CD4-positive, alpha-beta T cell treated with Interleukin-21 for 1 hour (primary cell): ENCODE data around the gene MYO1D.
"Not testable (repeated sequence)": the region's sequence is repeated elsewhere in the genome, so short reads cannot be mapped to it uniquely, and the experiment has no call there.

Experiments
- DNase-seq: peaks from one replicate; pipeline ENCODE4 v3.0.0-alpha.2; 2020

Gene MYO1D

DNA sequence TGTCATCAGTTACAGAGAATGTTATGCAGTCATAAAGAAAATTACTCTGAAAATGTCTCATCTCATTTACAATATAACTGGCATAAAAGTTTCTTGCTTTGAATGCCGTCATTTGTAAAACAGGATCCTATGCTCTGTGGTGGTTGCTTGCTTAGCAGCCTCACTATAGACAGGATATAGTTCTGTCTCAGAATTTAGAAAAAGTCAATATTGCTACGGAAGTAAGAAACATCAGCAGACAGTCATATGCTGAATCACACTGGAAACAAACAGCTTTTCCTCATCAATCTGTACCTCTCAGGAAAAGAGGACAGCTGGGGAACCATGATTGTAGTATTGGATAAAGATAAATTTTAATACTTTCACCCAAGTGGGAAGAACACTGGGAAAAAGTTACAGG is 105.5 kb downstream of the MYO1D start:
- DNase-seq, result no peak

DNA sequence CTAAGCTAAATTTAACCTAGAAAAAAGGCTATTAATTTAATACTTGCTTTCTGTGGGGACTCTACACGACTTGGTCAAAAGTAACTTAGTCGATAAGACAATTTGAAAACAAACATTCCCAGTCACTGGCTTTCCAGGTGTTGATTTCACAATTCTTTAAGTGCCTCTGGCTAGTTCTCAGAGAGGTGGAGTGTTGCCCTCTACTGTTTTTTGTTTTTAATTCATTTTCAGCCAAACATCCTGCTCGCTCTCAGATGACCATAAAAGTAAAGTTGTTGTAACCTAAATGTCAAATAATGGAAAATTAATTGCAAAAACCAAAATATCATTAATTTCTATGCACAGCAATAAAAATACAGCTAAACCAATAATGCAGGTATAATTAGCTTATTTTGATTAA is 107.1 kb downstream of the MYO1D start:
- DNase-seq, result no peak

DNA sequence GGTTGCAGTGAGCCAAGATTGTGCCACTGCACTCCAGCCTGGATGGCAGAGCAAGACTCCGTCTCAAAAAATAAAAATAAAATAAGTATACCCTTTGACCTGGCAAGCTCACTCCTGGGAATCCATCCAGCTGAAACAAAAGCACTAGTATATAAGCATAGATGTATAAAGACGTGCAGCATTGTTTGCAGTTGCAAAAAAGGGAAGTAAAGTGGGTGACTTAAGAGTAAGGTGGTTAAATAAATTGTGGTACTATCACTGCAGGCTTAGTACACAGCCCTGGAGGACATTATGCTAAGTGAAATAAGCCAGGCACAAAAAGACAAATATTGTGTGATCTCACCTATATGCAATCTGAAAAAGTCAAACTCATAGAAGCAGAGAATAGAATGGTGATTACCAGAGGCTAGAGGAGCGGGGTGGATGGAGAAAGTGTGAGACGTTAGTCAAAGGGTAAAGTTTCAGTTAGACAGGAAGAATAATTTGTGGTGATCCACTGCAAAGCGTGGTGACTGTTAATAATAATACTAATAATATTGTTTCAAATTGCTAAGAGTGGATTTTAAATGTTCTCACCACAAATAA is 113.0 kb downstream of the MYO1D start:
- DNase-seq, result no peak

DNA sequence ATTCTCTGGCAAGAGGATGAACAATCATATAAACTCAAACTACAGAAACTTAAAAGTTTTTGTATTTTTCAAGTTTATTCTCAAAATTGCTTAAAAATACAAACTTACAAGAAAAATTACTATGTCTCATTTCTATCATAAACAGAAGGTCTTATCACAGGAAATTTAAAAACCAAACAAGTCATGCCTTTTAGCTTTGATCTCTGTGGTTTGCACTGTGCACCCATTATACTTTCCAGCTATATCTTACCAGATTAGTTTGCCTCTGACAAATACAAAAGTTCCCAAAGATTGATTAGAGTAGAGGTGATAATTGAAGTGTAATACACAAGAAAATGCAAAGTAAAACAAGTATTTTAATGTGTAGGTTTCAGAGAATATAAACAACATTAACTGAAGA is 117.4 kb downstream of the MYO1D start:
- DNase-seq, result peak; percentile 14

DNA sequence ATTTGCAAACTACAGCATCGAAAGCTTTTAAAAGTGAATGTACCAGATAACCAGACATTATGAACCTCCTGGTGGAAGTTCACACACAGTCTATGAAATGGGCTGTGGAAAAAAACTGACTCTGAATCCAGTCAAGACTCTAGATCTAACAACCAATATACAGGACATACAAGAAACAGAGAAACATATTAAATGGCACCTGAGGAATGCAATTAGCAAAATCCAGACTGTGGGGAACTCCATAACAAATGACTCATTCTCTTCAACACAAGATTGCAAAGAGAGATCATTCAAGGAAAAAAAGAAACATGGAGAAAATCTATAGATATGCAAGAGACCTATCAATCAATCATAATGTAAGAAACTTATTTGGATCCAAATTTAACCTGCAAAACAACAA is 119.0 kb downstream of the MYO1D start:
- no peak for DNase-seq

DNA sequence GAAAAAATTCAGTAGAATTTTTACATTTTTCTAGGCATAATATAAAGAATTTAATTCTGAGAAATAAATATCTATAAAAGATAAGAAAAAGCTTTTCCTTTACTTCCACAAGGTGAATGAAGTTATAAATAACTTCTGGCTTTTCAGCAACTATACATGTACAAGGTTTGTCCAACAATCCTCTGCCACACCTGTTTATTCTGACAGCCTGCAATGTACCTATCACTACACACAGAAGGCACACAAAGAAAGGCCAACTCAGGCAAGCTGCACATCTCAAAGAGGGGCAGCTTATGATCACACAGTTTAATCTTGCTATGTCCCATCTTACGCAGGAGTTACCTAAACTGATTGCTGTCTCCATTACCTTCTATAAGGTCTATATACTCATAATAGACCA is 120.2 kb downstream of the MYO1D start:
- no peak for DNase-seq

DNA sequence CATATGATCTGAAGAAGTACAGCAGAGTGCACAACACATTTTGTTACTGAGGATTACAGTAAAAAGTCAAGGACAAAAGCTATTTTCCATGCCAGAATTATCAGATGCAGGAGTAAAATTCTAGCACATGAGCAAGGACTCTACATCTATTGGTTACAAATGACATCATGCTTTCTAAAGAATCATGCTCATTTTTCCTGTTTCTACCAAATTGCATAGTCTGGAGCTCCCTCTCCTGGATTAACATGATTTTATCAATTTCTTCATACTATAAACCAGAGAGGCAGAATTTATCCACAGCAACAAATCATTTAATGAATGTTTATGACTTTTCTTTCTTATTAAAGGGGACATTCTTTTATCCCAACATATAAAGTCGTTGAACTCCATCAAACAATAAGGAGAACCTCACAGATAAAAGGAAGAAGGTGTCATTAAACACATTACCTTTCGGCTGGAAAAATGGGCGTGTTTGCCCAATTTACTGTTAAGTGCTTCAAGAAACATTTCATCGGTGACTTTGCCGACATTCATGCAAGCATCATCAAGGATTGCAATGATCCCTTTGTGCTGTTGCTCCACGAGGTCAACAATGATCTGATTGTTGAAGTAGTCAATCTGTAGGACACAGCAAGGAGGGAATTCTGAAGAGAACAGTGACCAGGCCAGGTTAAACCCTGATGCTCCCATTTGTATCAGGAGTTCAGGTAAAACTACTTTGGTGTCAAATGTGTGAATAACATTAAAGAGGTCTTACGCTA is 121.7 kb downstream of the MYO1D start:
- DNase-seq, result peak; percentile 68

DNA sequence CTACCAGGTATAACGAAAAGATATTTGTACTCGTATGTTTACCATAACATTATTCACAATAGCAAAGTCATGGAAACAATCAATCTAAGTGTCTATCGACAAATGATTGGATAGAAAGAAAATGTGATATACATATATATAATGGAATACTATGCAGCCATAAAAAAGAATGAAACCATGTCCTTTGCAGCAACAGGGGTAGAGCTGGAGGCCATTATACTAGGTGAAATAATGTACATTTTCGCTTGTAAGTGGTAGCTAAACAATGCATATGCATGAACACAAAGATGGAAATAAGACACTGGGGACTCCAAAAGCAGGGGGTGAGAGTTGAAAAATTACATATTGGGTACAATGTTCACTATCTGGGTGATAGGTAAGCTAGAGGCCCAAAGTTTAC is 124.0 kb downstream of the MYO1D start:
- DNase-seq, result no peak

DNA sequence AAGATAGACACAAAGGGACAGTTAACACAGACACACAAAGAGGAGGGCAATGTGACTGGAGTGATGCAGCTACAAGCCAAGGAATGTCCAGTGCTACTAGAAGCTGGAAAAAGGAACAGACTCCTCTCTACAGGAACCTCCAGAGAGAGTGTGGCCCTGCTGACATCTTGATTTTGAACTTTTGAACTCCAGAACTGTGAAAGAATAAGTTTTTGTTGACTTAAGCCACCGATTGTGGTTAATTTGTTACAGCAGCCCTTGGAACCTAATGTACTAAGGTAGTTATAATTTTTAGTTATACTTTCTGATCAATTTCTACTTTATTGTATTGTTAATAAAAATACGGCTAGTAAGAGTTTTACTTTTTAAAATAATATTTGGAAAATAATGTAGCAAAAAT is 129.1 kb downstream of the MYO1D start:
- no peak for DNase-seq

DNA sequence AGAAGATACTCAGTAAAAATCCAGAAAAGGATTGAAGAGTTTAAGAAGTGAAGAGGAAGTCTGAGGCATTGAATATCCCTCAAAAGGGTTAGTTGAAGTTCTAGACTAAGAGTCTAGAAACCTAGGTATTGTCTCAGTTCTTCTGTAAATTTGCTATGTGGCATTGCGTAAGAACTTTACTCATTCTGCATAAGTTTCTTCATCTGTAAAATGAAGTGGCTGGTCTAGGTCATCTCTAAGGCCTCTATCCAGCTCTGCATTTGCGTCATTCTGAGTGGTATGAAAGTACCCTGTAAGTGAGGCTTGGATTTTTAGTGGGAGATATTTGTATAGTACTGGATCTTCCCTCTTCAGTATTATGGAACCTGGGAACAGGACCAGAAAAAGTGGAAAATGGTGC is 130.2 kb downstream of the MYO1D start:
- DNase-seq, result no peak

DNA sequence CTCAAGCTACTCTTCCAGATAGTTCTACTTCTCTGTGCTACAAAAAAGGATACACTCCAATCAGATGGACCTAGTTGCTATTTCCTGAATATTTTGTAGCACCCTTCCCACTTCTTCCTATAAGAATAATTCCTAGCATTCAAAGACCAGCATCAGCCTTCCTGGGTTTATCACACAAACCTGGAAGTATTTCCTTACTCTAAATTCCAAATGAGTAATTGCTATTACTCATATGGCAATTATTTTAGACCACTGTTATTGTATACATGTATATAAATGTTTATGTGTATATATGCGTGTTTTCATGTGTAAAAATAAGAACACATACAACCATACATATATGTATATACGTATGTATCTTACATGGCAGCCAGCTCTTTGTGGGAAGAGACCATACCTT is 130.6 kb downstream of the MYO1D start:
- DNase-seq, result no peak

DNA sequence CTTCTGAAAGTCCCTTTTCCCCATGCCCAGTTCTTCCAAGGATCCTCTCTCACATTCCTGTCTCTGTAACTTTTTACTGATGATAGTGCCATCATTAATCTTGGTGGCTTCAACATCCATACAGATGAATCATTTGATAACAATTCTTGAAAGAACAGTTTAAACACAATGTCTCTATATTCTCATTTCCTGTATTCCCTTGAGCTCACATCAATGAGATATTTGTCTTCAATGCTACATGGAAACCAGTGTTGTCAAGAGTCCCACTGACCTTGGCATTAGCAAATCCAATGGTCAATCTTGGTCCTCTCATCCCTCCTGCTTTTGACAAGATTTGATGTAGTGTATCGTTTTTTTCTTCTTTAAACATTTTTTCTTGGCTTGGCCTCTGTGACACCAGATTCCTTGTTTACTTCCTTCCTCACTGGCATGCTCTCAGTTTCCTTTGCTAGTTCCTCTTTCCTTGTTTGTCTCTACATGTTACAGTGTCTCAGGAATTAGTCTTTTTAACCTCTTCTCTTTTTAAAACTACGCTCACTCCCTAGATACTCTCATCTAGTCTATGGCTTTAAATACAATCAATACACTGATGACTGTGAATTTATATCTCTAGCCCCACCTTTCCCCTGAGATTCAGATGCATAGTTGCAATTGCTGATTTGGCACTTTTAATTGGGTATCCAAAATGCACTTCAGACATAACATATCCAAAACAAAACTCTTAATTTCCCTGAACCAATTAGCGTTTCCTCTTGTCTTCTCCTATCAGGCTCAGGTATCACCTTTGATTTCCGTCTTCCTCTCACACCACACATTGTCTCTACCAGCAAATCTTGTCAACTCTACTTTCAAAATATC is 134.0 kb downstream of the MYO1D start:
- DNase-seq, result no peak

DNA sequence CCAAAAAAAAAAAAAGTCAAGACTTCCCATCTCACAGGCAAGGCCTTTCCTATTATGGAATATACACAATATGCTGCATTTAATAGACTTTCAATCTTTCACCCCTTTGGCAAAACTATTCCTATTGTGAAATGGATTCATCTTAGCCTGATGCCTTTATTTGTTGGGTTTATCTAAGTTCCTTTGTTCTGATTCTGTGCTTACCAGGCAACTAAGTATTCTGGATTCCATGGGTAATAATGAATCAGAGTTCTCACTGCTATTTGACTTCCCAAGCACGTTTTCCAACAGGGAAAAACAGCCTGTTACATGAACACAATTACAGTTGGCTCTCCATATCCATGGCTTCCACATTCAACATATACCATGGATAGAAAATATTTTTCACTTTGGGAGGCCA is 135.5 kb downstream of the MYO1D start:
- no peak for DNase-seq

DNA sequence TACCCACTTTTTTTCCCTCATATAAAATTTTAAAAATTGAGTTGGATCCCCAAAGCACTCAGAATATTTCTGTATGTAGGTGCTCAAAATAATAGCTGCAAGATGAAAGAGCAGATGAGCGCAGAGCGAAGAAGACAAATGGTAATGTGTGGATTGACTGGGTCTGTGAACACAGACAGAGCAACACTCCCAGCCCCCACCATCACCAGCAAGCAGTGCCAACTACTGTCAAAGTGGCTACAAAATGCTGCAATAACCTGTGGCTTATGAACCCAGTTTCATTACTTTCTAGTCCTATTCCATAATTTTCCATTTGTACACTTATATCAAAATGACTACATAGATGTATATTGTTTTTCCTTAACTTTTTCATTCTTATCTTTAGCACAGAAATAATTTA is 137.2 kb downstream of the MYO1D start:
- DNase-seq, result no peak

DNA sequence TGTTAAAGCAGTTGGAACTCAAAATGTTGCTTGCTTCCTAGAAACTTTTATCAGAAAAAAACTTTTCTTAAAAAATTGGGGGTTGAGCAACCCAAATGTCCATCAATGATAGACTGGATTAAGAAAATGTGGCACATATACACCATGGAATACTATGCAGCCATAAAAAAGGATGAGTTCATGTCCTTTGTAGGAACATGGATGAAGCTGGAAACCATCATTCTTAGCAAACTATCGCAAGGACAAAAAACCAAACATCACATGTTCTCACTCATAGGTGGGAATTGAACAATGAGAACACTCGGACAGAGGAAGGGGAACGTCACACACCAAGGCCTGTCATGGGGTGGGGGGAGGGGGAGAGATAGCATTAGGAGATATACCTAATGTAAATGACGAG is 137.8 kb downstream of the MYO1D start:
- DNase-seq, result not testable (repeated sequence)

DNA sequence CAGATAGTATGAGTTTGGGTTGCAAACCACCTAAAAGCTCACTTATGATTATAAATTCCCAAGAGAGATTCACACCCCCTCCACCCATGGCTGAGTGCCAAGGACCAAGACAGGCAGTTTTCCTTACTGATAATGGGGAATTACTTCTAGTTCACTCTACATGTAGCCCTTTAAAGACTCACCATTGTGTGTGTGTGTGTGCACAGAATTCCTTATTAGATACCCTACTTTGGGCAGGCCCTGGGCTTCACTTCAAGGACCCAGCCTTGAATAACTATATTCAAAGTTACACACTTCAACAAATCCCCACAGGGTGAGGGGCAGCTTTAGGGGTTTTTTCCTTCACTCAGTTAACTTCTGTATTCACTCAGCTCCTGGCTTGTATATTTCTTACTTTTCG is 143.5 kb downstream of the MYO1D start:
- no peak for DNase-seq

DNA sequence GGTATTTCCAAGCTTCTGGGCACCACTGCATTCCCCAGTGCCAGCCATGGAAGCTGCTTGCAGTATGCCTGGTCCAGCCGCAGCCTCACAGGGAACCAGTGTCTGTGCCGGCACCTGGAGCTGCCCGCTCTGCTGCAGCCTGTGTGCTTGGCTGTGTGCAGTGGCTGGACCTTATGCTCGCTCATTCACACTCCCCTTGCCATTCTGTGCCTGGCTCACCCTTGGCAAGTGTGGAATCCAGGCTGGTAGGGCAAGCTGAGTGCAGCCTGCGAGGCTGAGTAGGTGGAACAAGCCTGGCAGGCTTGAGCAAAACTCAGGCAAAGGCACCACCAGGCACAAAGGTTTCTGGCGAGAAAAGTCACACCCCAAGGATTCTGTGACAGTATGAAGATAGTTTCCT is 144.0 kb downstream of the MYO1D start:
- no peak for DNase-seq

DNA sequence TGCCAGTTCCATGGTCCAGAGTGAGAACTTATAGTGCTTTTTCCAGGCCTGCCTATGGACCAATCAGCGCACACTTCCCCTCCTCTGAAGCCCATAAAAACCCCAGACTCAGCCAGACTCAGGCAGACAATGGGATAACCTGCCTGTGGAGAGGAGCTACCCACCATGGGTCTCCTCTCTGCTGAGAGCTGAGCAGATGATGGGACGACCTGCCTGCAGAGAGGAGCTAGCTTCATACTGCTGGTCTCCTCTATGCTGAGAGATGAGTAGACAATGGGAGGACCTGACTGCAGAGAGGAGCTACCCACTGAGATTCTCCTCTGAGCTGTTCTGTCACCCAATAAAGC is 144.7 kb downstream of the MYO1D start:
- no peak for DNase-seq

DNA sequence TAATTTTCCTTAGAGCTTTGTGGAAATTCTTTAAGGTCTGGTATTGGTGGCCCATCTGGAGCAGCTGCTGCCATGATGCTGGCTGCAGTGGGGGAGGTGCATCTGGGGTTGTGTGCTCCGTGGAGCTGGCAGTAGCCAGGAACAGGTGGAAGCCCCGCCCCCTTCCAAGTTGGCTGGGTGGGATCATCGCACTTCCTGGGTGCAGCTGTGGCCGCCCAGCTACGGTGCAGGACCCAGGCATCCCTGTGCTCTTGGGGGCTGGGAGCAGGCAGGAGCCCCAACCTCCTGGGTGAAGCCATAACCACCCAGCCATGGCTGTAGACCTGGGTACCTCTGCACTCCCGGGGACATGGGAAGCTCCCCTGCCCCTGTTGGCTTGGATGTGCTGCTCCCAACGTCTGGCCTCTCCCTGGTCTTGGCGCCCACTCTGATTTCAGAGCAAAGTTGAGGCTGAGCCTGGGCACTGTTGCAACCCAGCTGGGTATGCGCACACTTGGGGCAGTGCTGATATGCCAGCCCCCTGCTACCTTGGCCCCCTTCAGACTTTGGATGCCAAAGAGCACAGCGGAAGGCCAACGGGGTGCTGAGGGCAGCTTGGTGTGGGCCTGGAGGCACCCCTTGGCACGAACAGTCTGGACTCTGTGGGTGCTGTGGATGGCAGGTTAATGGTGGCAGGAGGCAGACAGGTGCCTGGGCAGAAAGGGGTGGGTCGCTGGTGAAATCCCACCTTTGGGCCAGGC is 145.2 kb downstream of the MYO1D start:
- no peak for DNase-seq

DNA sequence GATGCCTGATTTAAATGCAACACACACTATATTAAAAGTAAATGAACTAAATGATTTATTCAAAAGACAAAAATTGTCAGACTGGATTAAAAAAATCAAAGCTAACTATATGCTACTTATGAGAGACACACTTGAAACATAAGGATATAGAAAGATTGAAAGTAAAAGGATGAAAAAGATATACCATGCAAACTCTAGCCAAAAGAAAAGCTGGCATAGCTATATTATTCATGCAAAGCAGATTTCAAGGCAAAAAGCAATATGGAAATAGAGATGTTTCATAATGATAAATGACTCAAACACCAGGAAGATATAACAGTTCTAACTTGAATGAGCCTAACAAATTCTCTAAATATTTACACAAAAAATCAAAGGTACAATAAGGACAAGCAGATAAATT is 149.2 kb downstream of the MYO1D start:
- DNase-seq, result no peak

DNA sequence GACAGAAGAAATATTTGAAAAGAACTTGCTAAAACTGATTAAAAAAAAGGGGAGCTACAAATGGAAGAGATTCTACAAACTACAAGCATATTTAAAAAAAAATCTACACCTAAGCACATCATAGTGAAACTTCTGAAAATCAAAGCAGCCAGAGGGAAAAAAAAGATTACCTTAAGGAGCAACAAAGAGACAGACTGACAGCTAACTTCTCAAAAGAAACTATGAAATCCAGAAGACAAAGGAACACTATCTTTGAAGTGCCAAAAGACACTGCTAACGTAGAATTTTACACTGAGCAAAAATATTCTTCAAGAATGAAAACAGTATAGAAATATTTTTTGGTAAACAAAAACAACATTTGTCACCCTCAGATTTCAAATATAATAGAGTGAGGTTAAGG is 151.2 kb downstream of the MYO1D start:
- no peak for DNase-seq

DNA sequence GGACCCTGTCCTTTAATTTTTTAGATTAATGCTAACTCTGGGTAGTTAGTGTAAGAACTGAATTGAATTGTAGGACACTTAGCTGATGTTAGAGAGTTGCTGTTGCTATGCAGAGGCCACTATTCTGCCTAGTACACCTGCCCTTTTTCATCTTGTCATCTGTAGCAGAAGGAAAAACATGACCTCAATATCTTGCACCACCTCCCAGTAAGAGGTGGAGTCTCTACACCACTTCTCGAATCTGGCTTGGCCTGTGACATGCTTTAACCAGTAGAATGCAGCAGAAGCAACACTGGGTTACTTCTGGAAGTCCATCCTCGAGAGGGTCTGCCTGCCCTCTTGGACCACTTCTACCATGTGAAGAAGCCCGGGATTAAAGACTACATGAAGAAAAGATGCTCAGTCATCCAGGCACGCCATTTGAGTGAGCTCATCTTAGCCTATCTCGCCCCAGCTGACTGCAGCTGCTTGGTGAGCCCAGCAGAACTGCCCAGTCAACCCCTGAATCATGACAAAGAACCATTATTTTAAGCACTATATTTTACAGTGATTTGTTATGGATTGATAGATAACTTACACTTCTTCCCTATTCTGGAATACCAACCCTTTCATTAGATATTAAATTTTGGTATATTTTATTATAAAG is 153.5 kb downstream of the MYO1D start:
- no peak for DNase-seq

DNA sequence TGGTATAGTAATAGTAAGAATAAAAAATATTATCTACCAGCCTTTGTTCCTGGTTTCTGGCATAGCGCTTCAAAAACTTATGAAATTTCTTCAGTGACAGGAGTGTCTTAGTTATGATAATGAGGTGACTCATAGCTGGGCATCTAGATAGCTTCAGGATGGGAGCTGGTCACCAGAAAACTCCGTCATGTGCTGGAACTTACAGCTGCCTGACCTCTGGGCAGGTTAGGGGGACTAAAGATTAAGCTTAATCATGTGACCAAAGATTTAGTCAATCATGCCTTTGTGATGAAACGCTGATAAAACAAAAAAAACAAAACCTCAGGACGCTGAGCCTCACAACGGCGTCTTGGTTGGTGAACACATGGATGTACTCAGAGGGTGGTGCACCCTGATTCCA is 154.2 kb downstream of the MYO1D start:
- no peak for DNase-seq
